Measurements from ENCODE around the gene SLC17A9.

Gene SLC17A9

DNA sequence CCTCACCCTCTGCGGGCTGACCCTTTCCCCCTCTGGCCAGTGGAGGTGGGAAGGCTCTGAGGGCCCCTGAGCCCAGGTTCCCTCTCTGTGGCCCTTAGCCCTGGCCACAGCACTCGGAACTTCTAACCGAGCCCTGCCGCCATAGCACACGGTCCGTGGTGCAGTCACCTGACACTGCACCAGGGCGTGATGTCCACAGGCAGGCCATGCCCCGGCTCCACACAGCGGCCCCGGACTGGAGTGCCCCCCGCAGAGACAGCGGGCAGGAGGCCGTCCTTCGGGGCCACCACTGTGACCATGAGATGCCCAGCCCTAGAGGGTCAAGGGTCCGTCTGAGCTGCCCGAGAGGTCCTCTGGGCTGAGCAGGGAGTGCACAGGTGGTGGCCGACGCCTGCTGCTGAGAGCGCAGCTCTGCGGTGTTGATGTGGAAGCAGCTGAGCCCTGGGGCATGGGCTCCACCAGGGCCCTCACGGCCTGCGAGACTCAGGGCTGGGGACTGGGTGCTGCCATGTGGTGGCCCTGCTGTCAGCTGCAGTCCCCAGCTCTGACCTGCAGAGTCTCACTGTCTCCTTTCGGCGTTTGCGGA is 65.4 kb downstream of the SLC17A9 start:
- no peak for DNase-seq (ENCODE audit: low read depth)

All from fibroblast of the conjunctiva (primary cell).